ENCODE measurements around the gene MMP15.

- no peak for TF ChIP-seq CTCF (IDR thresholded peaks at IDR 0.05)
- TF ChIP-seq POLR2A (IDR thresholded peaks at IDR 0.05), result no peak
Measured at GRCh38 chr16:57987441-57988177, 37.9 kb upstream of the MMP15 start.
